ENCODE measurements around the gene HDX. TPM values are rescaled to one million over a fixed set of nuclear protein-coding genes. Genes with fewer than 3 reads are reported as not detected.

HDX gene, protein sequence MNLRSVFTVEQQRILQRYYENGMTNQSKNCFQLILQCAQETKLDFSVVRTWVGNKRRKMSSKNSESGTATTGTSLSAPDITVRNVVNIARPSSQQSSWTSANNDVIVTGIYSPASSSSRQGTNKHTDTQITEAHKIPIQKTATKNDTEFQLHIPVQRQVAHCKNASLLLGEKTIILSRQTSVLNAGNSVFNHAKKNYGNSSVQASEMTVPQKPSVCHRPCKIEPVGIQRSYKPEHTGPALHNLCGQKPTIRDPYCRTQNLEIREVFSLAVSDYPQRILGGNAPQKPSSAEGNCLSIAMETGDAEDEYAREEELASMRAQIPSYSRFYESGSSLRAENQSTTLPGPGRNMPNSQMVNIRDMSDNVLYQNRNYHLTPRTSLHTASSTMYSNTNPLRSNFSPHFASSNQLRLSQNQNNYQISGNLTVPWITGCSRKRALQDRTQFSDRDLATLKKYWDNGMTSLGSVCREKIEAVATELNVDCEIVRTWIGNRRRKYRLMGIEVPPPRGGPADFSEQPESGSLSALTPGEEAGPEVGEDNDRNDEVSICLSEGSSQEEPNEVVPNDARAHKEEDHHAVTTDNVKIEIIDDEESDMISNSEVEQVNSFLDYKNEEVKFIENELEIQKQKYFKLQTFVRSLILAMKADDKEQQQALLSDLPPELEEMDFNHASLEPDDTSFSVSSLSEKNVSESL
- 5.5 and 6.2 TPM in 2 replicates for total RNA-seq

DNA sequence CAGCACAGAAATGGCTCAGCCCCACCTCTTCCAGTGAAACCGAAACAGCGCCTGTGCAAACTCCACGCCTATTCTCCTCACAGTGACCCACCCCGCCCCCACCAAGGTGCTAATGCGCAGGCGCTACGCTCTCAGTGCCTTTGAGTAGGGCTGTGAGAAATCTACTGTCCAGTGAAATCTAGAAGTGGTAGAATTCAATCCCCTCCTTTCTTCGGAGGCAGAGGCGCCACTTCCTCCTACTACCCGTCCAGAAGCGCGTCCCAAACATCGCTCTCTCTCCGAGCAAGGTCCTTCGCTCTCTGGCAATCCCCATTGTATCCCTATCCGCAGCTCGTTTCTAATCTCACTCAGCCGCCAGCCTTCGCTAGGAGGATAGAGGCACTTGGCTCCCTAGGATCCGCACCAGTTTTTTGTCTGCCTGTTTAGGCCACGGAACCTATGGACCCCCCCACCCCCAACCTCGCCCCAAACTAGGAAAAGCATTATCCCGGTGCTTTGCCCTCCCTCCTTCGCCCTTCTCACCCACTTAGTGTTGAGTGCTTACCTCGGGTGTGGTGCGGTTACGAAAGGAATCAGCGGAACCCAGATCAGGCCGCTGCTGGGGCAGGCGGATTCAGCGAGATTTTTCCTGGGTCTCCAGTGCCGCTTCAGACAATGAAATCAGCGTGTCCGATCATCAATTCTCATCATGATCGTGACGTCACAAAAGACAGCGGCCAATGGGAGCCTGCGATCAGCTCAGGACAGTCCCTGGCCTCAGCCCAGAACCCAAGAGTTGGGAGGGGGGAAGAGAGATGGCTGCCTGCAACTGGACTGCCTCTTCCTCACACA, at the start of gene HDX:
TSS of gene HDX (minus strand) at position 656 of the 831 bp plus-strand sequence. CDS start 27,056 bp downstream, outside the sequence.

